Uterus (tissue), 2 donors: ENCODE data around the gene POMT1.

Experiments used
- POLR2A ChIP-seq, 2 donors: fragments of 450-650 bp; IDR thresholded peaks; one replicate each; pipeline ENCODE4 v1.6.1; 2016; ENCODE audit warnings: antibody characterized with exemption in 2 of 2, mild to moderate bottlenecking in 1 of 2, moderate library complexity in 1 of 2
- TF ChIP-seq, protein P1 (sequence below), 4 experiments: fragments of 200-600 bp in 2 of 4; fragments of 450-650 bp in 2 of 4; sonication (generic) in 2 of 4; IDR thresholded peaks; one replicate each; pipeline ENCODE4 v1.5.1; 2016 to 2019; ENCODE audit warnings: antibody characterized with exemption in 4 of 4, mild to moderate bottlenecking in 2 of 4, moderate library complexity in 1 of 4

DNA sequence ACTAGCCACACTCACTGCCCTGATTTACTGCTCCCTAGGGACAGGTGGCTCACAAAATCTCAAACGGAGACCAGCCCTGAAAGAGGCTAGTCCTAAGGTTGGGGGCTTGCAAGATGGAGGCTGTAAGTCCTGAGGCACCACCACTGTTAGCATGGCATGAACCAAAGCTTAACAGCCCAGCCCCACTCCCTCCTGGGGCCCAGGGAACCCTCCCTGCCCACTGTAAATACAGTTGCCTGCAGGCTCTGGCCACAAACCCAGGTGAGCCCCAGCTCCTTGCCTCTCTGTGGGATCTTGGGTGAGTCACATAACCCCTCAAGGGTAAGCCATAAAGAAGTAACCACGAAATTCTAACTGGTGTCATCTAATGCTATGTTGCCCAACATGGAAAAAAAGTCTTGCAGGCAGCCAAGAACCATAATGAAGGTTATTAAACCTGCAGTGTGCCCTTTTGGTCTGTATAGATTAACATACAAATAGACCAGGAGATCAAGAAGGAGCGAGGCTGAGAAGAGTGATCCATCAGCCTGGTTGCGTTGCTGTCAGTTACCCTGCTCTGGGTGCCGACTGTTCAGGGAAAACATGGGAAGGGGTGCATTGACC is 1.7 kb upstream of the POMT1 start:
- TF ChIP-seq, protein P1, sequence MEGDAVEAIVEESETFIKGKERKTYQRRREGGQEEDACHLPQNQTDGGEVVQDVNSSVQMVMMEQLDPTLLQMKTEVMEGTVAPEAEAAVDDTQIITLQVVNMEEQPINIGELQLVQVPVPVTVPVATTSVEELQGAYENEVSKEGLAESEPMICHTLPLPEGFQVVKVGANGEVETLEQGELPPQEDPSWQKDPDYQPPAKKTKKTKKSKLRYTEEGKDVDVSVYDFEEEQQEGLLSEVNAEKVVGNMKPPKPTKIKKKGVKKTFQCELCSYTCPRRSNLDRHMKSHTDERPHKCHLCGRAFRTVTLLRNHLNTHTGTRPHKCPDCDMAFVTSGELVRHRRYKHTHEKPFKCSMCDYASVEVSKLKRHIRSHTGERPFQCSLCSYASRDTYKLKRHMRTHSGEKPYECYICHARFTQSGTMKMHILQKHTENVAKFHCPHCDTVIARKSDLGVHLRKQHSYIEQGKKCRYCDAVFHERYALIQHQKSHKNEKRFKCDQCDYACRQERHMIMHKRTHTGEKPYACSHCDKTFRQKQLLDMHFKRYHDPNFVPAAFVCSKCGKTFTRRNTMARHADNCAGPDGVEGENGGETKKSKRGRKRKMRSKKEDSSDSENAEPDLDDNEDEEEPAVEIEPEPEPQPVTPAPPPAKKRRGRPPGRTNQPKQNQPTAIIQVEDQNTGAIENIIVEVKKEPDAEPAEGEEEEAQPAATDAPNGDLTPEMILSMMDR (IDR thresholded peaks at IDR 0.05) = no peak
- no peak for TF ChIP-seq POLR2A (IDR thresholded peaks at IDR 0.05)
